Tongue (tissue), 2 donors: ENCODE measurements around the gene OSER1. TPM values are rescaled to one million over a fixed set of nuclear protein-coding genes. Genes with fewer than 3 reads are reported as not detected.
A peak's percentile ranks its signal among the peaks of the same experiment; 100 is the strongest.
"Not testable (repeated sequence)": the region's sequence is repeated elsewhere in the genome, so short reads cannot be mapped to it uniquely, and the experiment has no call there.

Experiments used
- DNase-seq: peaks from one replicate; pipeline ENCODE4 v3.0.0-alpha.2; 2015
- total RNA-seq: library from RNA; depleted of rRNA; stranded (reverse); fragments of >200 nt; gene quantifications from one replicate; pipeline ENCODE4 v1.2.3, GENCODE V29; 2014

Gene OSER1
- total RNA-seq, 1 donor from 2014 or later, result 45.6 TPM

GRCh38 chr20:44200371-44200770, 10.2 kb downstream of the OSER1 start:
- DNase-seq, result no peak

GRCh38 chr20:44199877-44200276, 10.7 kb downstream of the OSER1 start:
- no peak for DNase-seq

DNA sequence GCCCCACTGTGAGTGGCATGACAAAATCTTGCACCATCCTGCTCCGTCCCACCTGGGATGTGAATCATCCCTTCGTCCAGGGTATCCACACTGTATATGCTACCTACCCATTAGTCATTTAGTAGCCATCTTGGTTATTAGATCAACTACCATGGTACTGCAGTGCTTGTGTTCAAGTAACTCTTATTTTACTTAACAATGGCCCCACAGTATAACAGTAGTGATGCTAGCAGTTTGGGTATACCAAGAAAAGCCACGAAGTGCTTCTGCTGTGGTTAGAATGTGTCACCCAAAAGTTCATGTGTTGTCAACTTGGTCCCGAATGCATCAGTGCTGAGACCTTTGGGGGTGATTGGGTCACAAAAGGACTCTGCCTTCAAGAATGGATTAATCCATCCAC, 11.7 kb downstream of the OSER1 start:
- DNase-seq, result no peak

DNA sequence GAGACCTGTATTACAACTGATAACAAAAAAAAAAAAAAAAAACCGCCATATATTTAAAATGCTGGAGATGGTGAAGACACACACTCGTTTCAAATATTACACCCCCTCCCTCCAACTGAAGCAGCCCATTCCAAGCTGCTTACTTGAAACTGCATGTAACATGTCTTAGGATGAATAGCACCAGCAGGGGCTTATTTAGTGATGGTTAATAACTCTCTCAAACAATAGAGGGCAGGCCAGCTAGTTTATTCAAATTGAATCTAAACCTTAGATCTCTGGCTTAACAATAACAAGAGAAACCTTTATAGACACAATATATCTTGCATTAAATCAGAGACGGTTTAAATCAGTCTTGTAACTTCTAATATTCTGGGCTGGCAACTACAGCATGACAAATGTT, 14.3 kb downstream of the OSER1 start:
- DNase-seq, result no peak

- DNase-seq, result no peak
Measured at GRCh38 chr20:44195605-44196004, 15.0 kb downstream of the OSER1 start.

- DNase-seq, result no peak
Measured at GRCh38 chr20:44193801-44194200, 16.8 kb downstream of the OSER1 start.

DNA sequence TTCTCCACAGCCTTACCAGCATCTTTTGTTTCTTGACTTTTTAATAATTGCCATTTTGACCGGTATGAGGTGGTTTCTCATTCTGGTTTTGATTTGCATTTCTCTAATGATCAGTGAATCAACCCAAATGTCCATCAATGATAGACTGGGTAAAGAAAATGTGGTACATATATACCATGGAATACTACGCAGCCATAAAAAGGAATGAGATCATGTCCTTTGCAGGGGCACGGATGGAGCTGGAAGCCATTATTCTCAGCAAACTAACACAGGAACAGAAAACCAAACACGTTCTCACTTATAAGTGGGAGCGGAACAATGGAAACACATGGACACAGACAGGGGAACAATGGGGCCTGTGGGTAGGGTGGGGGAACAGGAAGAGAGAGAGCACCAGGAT, 18.9 kb downstream of the OSER1 start:
- DNase-seq, result not testable (repeated sequence)

DNA sequence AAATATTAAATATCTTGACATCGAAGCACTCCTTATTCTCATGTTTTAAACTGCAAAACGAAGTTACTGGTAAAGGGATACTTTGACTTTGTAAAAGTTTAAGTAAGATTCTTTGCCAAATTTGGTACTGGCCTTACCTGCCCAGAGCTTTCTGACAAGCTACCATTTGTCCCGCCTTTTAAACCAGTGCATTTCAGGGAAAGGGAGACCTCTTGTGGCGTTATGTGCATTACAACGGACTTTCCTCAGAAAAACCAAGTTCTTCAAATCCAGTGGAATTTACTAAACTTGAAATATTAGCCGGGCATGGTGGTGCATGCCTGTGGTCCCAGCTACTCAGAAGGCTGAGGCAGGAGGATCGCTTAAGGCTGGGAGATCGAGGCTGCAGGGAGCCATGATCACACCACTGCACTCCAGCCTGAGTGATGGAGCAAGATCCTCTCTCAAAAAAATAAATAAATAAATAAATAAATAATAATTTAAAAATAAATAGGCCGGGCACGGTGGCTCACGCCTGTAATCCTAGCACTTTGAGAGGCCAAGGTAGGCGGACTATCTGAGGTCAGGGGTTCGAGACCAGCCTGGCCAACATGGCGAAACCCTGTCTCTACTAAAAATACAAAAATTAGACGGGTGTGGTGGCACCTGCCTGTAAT, 20.2 kb downstream of the OSER1 start:
- DNase-seq, result peak; percentile 90

GRCh38 chr20:44188752-44189151, 21.8 kb downstream of the OSER1 start:
- DNase-seq, result no peak

DNA sequence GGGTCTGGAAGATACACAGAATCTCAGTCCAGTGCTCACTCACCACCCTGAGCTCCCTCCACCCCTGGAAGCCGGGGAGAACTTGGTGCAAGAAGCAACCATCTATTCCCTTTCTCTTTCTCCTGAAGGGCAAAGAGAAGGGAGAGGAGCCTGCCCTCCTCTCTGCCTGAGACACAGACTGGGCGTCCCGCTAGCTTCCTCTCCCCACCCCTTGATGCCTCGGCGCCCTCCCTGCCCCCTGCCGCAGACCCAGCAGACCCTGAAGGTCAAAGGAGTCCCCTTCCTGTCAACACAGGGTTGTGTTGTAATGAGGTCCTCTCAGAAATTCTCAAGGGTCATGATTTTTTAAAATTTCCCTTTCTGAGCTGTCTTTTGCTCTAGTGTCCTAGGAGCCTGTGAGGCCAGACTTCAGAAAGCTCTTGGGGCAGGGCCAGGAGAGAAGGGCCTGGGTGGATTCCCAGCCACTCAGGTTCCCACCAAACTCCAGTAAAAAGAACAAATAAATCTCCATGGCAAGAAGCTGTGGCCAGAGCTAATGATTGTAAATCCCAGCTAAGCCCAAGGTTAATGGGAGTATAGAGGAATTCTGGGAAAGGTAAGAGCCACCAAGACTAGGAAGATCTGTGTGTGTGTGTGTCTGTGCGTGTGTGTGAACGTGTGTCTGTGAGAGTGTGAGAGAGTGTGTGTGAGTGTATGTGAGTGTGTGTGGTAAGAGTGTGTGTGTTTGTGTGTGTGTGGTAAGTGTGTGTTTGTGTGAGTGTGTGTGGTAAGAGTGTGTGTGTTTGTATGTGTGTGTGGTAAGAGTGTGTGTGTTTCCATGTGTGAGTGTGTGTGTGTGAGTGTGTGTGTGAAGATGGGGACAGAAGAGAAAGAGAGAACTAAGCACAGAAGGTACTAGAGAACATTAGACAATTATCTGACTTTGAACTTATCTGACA, 22.5 kb downstream of the OSER1 start:
- peak; percentile 78 for DNase-seq

- peak; percentile 81 for DNase-seq
Measured at GRCh38 chr20:44187054-44187771, 23.4 kb downstream of the OSER1 start, which contains the start of gene JPH2. TSS of gene JPH2 (minus strand) at chr20:44187188. CDS start at chr20:44186705, 483 bp downstream.

DNA sequence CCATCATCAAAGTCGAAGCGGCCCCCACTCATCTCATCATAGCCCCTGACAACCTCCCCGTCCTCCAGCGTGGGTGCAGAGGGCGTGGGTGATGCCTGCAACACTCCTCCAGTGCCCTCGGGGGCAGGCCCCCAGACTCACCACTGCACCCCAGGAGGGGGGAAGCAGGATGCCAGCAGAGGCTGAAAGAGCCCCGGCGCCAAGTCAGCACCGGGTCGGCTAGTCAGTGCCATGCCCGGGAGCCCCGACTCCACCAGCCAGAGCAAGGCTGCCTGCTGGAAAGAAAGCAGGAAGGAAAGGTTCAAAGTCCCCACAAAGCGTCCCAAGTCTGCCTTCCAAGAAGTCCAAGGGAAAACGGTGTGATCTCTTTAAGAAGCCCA, 23.9 kb downstream of the OSER1 start:
- no peak for DNase-seq

DNA sequence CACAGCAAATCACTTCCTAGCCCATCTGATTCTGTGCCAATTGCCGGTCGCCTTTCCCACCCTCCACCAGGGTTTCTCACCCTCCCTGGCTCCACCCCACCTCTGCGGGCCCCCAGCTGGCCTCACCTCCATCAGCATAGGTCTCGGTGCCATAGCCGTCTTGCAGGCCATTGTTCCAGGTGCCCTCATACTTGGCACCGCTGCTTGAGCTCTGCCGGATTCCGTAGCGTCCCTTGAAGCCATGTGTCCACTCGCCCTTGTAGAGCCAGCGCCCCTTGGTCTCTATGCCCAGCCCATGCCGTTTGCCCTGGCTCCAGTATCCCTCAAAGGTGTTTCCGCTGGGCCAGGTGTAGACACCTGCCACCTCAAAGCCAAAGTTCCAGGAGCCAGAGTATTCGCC, 24.4 kb downstream of the OSER1 start:
- peak; percentile 8 for DNase-seq

- DNase-seq, result no peak
Measured at GRCh38 chr20:44185574-44185973, 25.0 kb downstream of the OSER1 start.

- peak; percentile 43 for DNase-seq
Measured at GRCh38 chr20:44183282-44183681, 27.3 kb downstream of the OSER1 start.

DNA sequence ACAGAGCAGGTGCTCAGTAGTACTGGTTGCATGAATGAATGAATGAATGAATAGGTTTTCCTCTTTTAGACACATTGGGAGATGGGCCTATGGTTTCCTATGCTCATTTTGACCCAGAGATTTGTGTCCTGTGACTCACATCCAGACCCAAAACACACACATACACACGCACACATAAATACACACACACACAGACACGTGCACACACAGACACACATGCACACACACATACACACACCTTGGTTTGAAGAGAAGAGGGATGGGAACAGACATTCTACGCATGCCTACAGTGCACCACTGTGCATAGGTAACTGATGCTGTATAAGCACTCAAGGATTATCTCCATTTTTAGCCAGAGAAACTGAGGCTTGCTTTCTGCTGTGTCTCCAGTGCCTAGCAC, 27.7 kb downstream of the OSER1 start:
- DNase-seq, result no peak

DNA sequence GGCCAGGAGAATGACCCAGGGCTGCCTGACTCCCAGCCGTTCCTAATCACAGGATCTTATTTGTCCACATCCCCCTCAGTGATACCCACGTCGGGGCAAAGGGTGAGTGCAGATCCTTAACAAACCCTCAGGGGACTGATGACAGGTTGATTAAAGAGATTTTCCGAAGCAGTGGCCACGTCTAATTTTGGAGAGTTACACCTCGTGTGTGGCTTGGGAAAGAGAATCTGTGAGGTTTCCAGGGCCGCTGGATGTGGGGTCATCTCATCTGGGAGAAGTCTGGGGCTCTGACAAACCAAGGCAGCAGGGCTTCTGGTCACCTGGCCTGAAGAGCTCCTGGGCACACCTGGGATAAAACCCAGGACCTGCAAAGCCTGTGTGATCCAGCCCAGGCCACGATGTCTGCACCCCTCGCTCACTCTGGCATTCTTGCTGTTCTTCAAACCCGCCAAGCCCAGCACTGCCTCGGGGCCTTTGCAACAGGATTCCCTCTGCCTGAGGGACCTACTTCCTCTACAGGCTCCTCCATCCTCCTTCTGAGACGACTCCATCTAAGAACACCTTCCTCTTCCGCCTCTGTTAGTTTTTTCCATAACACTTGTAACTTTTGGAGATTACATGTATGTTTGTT, 28.3 kb downstream of the OSER1 start:
- DNase-seq, result peak; percentile 7

- DNase-seq, result peak; percentile 73
Measured at GRCh38 chr20:44181611-44182010, 29.0 kb downstream of the OSER1 start.

DNA sequence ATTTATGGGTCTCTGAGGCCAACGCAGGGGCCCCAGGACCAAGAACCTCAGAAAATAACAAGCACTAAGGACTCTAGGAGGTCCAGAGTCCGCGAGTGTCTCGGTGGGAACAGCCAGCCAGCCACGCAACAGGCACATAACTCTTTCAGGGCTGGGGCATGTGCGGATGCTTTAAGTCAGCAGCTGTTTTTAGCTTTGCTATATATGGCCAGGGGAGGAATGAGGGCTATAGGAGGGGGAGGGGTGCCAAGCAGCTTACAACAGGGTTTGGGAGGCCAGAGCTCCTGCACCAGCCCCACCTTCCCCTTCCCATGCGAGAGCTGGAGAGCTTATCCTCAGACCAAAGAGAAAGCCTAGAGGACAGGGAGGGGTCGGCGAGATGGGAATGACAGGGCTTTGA, 29.8 kb downstream of the OSER1 start:
- DNase-seq, result peak; percentile 95

DNA sequence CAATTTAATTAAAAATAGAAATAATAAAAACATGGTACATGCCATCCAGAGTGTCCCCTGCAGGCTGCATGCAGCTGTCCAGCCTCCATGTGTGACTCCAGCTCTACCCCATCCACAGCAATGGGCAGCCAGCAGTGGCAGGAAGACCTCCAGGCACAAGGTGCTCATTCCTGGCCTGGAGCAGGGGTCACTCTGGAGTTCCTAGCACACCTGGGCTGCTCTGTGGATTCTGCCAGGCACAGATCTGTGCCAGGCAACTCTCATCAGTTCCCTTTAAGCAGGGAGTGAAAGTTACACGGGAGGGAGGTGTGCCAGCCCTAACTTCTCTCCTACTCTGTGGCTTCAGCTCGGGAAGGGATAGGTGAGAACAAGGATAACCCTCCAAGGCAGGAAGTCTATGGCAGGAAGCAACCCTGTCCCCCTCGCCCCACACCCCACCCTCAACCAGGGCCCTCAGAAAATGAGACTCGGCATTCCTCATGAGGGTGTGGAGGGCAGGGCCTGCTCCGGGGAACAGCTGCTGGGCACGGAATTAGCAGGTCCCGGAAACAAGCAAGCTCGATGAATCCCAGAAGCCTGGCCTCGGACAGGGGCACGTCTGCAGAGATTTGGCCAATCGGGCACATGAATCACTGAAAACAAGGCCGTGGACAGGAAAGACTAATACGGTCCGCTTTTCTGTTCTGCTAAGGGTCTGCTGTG, 33.6 kb downstream of the OSER1 start:
- DNase-seq, result peak; percentile 95

GRCh38 chr20:44174996-44175765, 35.4 kb downstream of the OSER1 start:
- peak; percentile 96 for DNase-seq
